Measurements from ENCODE around the gene GPNMB.

Gene GPNMB

DNA sequence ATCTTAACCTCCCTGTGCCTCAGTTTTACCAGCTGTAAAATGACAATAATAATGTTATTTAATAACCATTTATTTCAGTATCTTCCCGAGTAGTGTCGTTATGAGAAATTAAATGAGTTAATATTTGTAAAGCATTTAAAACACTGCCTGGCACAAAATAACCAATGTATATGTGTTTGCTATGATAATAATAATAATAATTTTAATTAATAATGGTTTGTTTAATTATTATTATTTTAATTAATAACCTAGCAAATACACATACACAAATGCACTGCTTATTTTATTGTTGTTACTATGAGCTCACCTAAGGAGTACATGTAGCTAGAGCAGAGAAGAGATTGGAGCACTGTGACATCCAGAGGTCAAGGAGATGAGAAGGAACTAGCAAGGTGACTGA lies 18.2 kb upstream of the GPNMB start:
- no CpG with 5 or more reads among the region's 2 CpGs for WGBS

DNA sequence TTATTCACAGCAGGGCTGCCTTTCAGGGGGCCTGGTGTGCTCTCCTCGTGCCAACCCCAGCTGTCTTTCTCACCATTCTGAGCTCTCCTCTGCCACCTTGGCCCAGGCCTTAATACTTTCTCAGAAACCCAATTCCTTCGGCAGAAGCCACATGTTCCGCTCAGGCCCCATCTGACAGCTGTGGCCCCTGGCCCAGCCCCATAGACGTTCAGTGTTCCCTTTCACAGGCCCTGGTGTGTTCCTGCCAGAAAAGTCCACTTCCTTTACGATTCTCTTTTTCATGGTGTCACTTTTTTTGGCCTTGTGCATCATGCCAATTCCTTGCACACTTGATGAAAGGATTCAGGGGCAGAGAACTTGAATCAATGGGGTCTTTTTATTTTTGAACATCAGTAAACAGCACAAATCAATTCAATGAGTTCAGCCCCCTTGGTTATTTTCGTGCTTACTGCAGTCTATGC lies 15.9 kb upstream of the GPNMB start:
- Histone ChIP-seq H3K9me3 (ENCODE audit: insufficient read depth, low read depth, low read length) (no peaks in the 10 kb centered on the region), H3K4me1 (ENCODE audit: insufficient read depth, low read length) (no peaks in the 10 kb centered on the region), H3K27ac (ENCODE audit: low read depth, low read length) (no peak overlapping the region), H3K9ac (ENCODE audit: low read depth, low read length) (no peak overlapping the region), H3K36me3 (ENCODE audit: insufficient read depth, low read length) (no peaks in the 10 kb centered on the region), H3K4me3 (ENCODE audit: low read length) (no peak overlapping the region), H3K27me3 (ENCODE audit: insufficient read depth, low read length) (no peaks in the 10 kb centered on the region)
- WGBS = 78% methylated on average over 6 of the region's 6 CpGs

More for the DNA sequence above, 18.2 kb upstream of the GPNMB start:
- Histone ChIP-seq H3K9me3 (ENCODE audit: insufficient read depth, low read depth, low read length) (no peaks in the 10 kb centered on the region), H3K27ac (ENCODE audit: low read depth, low read length) (no peak overlapping the region), H3K9ac (ENCODE audit: low read depth, low read length) (no peak overlapping the region), H3K27me3 (ENCODE audit: insufficient read depth, low read length) (no peaks in the 10 kb centered on the region), H3K36me3 (ENCODE audit: insufficient read depth, low read length) (no peaks in the 10 kb centered on the region), H3K4me3 (ENCODE audit: low read length) (no peak overlapping the region), H3K4me1 (ENCODE audit: insufficient read depth, low read length) (no peaks in the 10 kb centered on the region)

DNA sequence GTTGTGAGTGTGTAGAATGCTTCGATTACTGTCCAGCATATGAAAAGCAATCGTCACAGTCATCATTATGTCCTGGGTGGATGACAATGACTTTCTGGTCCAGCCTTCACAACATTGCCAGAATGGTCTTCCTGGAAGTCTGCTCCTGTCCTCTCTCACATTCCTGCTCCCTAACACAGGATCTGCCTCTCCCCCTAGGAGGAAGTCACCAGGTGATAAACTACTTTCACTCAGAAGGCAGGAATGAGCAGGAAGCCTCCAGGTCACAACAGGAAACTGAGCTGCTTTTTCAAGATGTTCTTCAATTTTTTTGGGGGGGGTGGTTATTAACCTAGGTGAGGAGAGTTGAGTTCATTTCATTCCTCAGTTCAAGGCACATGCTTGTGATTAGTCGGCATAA lies 13.6 kb upstream of the GPNMB start:
- H3K4me1 ChIP-seq (ENCODE audit: insufficient read depth, low read length) = no peaks in the 10 kb centered on the region
- H3K36me3 ChIP-seq (ENCODE audit: insufficient read depth, low read length) = no peaks in the 10 kb centered on the region
- 95% methylated on average over 2 of the region's 3 CpGs for WGBS
- H3K27ac ChIP-seq (ENCODE audit: low read depth, low read length) = no peak overlapping the region
- no peak overlapping the region for H3K9ac ChIP-seq (ENCODE audit: low read depth, low read length)
- H3K9me3 ChIP-seq (ENCODE audit: insufficient read depth, low read depth, low read length) = no peaks in the 10 kb centered on the region
- H3K27me3 ChIP-seq (ENCODE audit: insufficient read depth, low read length) = no peaks in the 10 kb centered on the region
- H3K4me3 ChIP-seq (ENCODE audit: low read length) = no peak overlapping the region

DNA sequence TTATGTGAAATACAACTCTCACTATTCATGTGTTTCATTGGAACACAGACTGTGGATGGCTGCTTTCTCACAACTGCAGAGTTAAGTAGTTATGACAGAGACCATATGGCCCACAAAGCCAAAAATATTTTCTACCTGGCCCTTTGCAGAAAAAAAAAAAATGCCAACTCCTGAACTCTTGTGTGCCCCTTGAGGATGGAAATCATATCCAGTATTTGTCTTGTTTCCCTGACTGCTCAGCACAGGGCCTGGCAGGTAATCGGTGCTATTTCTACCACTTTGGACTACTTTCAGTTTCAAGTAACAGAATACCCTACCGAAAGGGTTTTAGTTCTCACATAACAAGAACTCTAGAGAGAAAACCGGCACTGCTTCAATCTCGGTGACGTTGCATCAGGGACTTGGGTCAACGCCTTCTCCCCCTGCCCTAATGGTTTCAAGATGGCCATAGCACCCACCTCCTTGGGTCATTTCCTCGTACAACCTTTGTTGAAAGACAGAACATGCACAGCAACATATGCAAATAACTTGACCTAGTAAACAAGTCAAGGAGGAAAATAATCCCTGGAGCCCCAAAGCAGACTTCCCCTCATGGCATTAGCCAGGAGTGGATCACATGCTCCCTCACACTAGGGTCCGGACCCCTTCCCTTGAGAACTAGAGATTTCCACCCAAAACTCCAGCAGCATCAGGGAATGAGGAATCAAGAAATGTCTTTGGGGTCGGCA lies 11.8 kb upstream of the GPNMB start:
- H3K27ac ChIP-seq (ENCODE audit: low read depth, low read length) = no peak overlapping the region
- H3K4me3 ChIP-seq (ENCODE audit: low read length) = no peak overlapping the region
- WGBS = 89% methylated on average over 9 of the region's 9 CpGs
- H3K4me1 ChIP-seq (ENCODE audit: insufficient read depth, low read length) = no peaks in the 10 kb centered on the region
- no peaks in the 10 kb centered on the region for H3K9me3 ChIP-seq (ENCODE audit: insufficient read depth, low read depth, low read length)
- no peaks in the 10 kb centered on the region for H3K36me3 ChIP-seq (ENCODE audit: insufficient read depth, low read length)
- H3K27me3 ChIP-seq (ENCODE audit: insufficient read depth, low read length) = no peaks in the 10 kb centered on the region
- H3K9ac ChIP-seq (ENCODE audit: low read depth, low read length) = no peak overlapping the region

DNA sequence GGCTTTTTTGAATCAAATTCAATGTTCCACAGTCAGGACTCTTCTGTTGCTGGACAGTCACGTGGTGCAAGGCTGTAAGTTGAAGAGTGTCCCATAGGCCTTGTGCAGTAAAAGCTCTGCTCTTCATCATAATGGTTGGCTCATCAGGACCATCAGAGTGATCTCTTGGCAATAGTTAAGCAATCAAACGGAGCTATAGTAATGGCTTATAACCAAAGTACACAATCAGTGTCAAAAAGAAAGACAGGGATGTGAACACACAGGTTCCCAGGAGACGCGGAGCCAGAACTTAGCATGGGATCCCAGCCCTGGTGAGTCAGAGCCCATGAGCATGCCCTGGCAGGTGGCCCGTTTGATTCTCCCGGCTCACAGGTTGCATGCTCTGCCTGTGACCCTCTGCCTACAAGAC lies 10.8 kb upstream of the GPNMB start:
- no peak overlapping the region for H3K4me3 ChIP-seq (ENCODE audit: low read length)
- no peak overlapping the region for H3K9ac ChIP-seq (ENCODE audit: low read depth, low read length)
- no peaks in the 10 kb centered on the region for H3K36me3 ChIP-seq (ENCODE audit: insufficient read depth, low read length)
- no peak overlapping the region for H3K27ac ChIP-seq (ENCODE audit: low read depth, low read length)
- H3K4me1 ChIP-seq (ENCODE audit: insufficient read depth, low read length) = no peaks in the 10 kb centered on the region
- no peaks in the 10 kb centered on the region for H3K9me3 ChIP-seq (ENCODE audit: insufficient read depth, low read depth, low read length)
- no peaks in the 10 kb centered on the region for H3K27me3 ChIP-seq (ENCODE audit: insufficient read depth, low read length)
- 90% methylated on average over 6 of the region's 6 CpGs for WGBS

DNA sequence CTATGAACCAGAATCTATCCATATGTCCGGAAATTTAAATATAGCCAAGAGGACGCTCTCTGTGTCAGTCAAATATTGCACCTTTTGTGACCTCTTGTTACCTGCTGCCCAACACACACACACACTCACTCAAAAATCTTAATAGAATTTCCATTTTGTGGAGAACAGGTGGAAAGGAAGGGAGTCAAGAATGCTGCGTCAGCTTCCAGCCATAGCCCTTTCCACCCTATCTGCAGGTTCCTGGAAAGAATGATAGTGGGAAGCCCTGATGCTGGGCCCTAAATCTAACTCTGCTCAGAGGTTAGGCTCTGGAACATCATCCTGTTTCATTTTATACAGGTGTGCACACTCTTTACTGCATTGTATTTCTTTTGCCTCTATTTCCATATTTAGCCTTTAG lies 9.6 kb upstream of the GPNMB start:
- 98% methylated on average over 3 of the region's 3 CpGs for WGBS

DNA sequence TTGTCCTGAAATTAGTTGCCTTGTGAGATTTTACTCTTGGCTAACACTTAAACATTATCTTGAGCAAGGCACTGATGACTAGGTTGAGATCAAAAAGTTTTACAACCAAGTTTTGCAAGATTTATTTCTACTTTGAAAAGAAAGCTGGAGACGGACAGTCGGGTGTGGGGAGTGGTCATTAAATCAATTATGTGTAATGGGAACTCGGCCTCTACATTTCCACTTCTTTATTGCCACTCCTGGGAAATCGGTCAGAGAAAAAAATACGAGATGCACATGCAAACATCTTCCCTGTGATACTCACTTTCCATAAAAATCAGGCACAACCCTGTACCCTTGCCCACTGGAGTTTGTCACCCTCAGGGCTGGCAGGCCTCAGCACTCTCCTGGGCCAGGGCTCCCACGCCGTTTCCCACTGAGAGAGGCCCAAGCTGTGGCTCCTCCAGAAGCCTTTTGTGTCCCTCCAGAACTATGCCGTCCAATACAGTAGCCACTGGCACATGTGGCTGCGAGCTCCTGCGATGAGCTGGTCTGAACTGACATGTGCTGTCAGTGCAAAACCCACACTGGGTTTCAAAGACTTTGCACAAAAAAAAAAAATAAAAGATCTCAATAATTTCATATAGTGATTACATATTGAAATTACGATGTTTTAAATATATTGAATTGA lies 7.5 kb upstream of the GPNMB start:
- Histone ChIP-seq H3K9ac (ENCODE audit: low read depth, low read length) (no peak overlapping the region), H3K36me3 (ENCODE audit: insufficient read depth, low read length) (no peaks in the 10 kb centered on the region), H3K4me3 (ENCODE audit: low read length) (no peak overlapping the region), H3K4me1 (ENCODE audit: insufficient read depth, low read length) (no peaks in the 10 kb centered on the region), H3K27me3 (ENCODE audit: insufficient read depth, low read length) (no peaks in the 10 kb centered on the region), H3K9me3 (ENCODE audit: insufficient read depth, low read depth, low read length) (no peaks in the 10 kb centered on the region), H3K27ac (ENCODE audit: low read depth, low read length) (no peak overlapping the region)
- 94% methylated on average over 10 of the region's 11 CpGs for WGBS

More for the DNA sequence above, 9.6 kb upstream of the GPNMB start:
- H3K27me3 ChIP-seq (ENCODE audit: insufficient read depth, low read length) = no peaks in the 10 kb centered on the region
- H3K36me3 ChIP-seq (ENCODE audit: insufficient read depth, low read length) = no peaks in the 10 kb centered on the region
- no peak overlapping the region for H3K4me3 ChIP-seq (ENCODE audit: low read length)
- H3K4me1 ChIP-seq (ENCODE audit: insufficient read depth, low read length) = no peaks in the 10 kb centered on the region
- no peak overlapping the region for H3K27ac ChIP-seq (ENCODE audit: low read depth, low read length)
- no peaks in the 10 kb centered on the region for H3K9me3 ChIP-seq (ENCODE audit: insufficient read depth, low read depth, low read length)
- H3K9ac ChIP-seq (ENCODE audit: low read depth, low read length) = no peak overlapping the region

DNA sequence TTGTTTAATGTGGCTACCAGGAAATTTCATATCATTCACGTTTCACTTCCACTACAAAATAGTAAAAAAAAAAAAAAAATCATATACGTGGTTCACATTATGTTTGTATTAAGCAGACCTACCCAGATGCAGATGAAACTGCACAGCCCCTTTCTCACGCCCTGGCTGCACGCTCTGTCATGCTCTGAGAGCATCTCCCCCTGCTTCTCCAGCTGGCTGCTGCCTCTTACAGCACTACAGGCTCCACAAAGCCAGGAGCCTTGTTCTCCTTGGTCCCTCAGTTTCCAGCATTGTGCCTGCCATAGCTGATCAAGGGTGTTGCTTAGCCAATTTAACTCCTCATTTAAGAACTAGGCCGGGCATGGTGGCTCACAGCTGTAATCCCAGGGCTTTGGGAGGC lies 6.9 kb upstream of the GPNMB start:
- H3K9ac ChIP-seq (ENCODE audit: low read depth, low read length) = no peak overlapping the region
- no peaks in the 10 kb centered on the region for H3K36me3 ChIP-seq (ENCODE audit: insufficient read depth, low read length)
- no peak overlapping the region for H3K27ac ChIP-seq (ENCODE audit: low read depth, low read length)
- 93% methylated on average over 4 of the region's 5 CpGs for WGBS
- H3K4me3 ChIP-seq (ENCODE audit: low read length) = no peak overlapping the region
- no peaks in the 10 kb centered on the region for H3K9me3 ChIP-seq (ENCODE audit: insufficient read depth, low read depth, low read length)
- H3K4me1 ChIP-seq (ENCODE audit: insufficient read depth, low read length) = no peaks in the 10 kb centered on the region
- H3K27me3 ChIP-seq (ENCODE audit: insufficient read depth, low read length) = no peaks in the 10 kb centered on the region

DNA sequence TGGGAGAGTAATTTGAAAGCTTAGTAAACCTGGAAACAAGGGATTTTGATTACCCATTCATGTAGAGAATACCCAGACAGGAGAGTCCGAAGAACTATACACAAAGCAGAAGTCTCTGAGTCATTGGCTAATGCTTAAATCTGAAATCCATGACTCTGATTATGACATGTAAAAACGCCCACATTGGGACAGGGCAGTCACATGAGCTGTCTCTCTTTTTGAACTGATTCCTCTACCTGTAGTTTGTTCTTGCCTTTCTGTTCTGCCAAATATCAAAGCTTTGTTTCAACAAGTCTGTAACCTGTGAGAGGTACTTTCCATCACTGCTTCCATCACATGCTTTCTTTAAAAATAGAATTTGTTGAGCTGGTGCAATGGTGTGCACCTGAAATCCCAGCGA lies 4.3 kb upstream of the GPNMB start:
- Histone ChIP-seq H3K27ac (ENCODE audit: low read depth, low read length) (no peak overlapping the region), H3K9me3 (ENCODE audit: insufficient read depth, low read depth, low read length) (no peaks in the 10 kb centered on the region), H3K4me1 (ENCODE audit: insufficient read depth, low read length) (no peaks in the 10 kb centered on the region), H3K4me3 (ENCODE audit: low read length) (no peak overlapping the region), H3K36me3 (ENCODE audit: insufficient read depth, low read length) (no peaks in the 10 kb centered on the region), H3K27me3 (ENCODE audit: insufficient read depth, low read length) (no peaks in the 10 kb centered on the region; the same call in 1 of the 2 replicates), H3K9ac (ENCODE audit: low read depth, low read length) (no peak overlapping the region)
- WGBS = 93% methylated on average over 3 of the region's 3 CpGs

DNA sequence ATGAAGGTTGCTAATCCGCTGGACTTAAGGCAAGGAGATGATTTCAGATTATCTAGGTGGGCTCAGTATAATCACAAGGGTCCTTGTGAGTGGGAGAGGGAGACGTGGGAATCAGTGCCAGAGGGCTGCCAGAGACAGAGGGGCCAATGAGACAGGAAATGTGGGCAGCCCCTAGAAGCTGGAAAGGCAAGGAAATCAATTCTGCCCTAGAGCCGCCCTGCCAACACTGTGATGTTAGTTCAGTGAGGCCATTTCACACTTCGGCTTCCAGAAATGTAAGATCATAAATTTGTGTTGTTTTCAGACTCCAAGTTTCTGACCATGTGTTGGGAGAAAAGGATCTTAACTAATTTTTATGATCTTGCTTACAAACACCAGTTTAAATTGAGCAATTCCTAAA lies 3.6 kb upstream of the GPNMB start:
- 90% methylated on average over 4 of the region's 4 CpGs for WGBS
- Histone ChIP-seq H3K9me3 (ENCODE audit: insufficient read depth, low read depth, low read length) (no peaks in the 10 kb centered on the region), H3K4me1 (ENCODE audit: insufficient read depth, low read length) (no peaks in the 10 kb centered on the region), H3K4me3 (ENCODE audit: low read length) (no peak overlapping the region), H3K9ac (ENCODE audit: low read depth, low read length) (no peak overlapping the region), H3K27ac (ENCODE audit: low read depth, low read length) (no peak overlapping the region), H3K27me3 (ENCODE audit: insufficient read depth, low read length) (peaks cover 2% of the 10 kb centered on the region), H3K36me3 (ENCODE audit: insufficient read depth, low read length) (no peaks in the 10 kb centered on the region)

DNA sequence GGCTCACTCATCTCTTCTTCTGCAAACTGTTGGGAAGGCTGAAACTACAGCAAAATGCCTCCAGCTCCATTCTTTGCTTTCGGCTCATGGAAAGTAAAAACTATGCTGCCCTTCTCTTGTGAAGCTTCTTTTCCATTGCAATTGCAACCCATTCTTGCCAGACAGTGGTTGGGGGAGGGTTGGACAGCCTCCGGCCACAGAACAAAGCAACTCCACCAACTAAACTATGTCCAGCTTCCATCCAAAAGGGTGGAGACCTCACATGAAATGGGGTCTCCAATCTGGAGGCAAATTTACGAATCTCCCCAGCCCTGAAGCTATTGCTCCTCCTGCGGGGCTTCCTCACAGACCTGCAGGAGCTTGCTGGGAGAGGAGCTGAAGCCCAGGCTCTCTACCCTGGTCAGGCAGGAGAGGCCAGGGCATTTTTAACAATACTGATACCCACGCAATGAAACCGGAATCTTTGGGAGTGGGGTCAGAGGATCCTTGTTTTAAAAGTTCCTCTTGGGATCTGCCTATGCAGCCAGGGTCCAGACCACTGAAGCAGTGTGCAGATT lies 549 bp downstream of the GPNMB start:
- no peaks in the 10 kb centered on the region for H3K4me1 ChIP-seq (ENCODE audit: insufficient read depth, low read length)
- H3K4me3 ChIP-seq (ENCODE audit: low read length) = 0 out of 2 replicates have a peak overlapping the region, but pooled peaks have one; percentile 25
- H3K27me3 ChIP-seq (ENCODE audit: insufficient read depth, low read length) = peaks cover 6% of the 10 kb centered on the region
- H3K9me3 ChIP-seq (ENCODE audit: insufficient read depth, low read depth, low read length) = peaks cover 5% of the 10 kb centered on the region; the same call in 1 of the 2 replicates
- no peak overlapping the region for H3K9ac ChIP-seq (ENCODE audit: low read depth, low read length)
- WGBS = 85% methylated on average over 6 of the region's 6 CpGs
- no peak overlapping the region for H3K27ac ChIP-seq (ENCODE audit: low read depth, low read length)
- H3K36me3 ChIP-seq (ENCODE audit: insufficient read depth, low read length) = no peaks in the 10 kb centered on the region

Data from HUES64 (cell line).